B cell (primary cell): ENCODE results near the gene ST3GAL3. TPM values are rescaled to one million over a fixed set of nuclear protein-coding genes. Genes with fewer than 3 reads are reported as not detected.
A peak's percentile ranks its signal among the peaks of the same experiment; 100 is the strongest.

ENCODE experiments used
- ATAC-seq: fragments of 200-7000 bp; cut with Tn5 transposase; one replicate; pipeline ENCODE4 v1.10.0; 2021; ENCODE audit warnings: low read depth, mild to moderate bottlenecking, moderate number of reproducible peaks, moderate library complexity
- CTCF ChIA-PET: fragments of 350-600 bp; sonication (Branson Sonifier 250); formaldehyde crosslinking; loops from one replicate; lab custom pipeline; 2021; ENCODE audit warnings: antibody characterized with exemption, inconsistent platforms; lab: Charles Lee
- POLR2A ChIA-PET: fragments of 350-600 bp; sonication (Branson Sonifier 250); formaldehyde crosslinking; loops from one replicate; lab custom pipeline; 2021; ENCODE audit warnings: antibody characterized with exemption; lab: Charles Lee
- DNase-seq: peaks from one replicate; pipeline ENCODE4 v3.0.0; 2013
- H2AFZ ChIP-seq: 2 replicates; pipeline ENCODE4 v1.6.1; 2012; ENCODE audit warnings: mild to moderate bottlenecking, low read depth, low read length; ENCODE audit not compliant: insufficient read depth, poor library complexity, severe bottlenecking
- H3K27ac ChIP-seq, 2 donors: 1 replicate in 1 of 2; 2 replicates in 1 of 2; pipeline ENCODE4 v1.5.1; 2012 to 2013; ENCODE audit warnings: low read length in 2 of 2, mild to moderate bottlenecking in 2 of 2, moderate library complexity in 1 of 2
- H3K27me3 ChIP-seq, 4 experiments: fragments of 200-600 bp in 1 of 4; sonication (generic) in 1 of 4; replicated peaks in 1 of 4; 1 replicate in 2 of 4; 2 replicates in 2 of 4; pipeline versions ENCODE4 v1.6.1 to v1.7.0; 2013 to 2016; ENCODE audit warnings: low read length in 3 of 4, mild to moderate bottlenecking in 2 of 4, mixed read lengths in 1 of 4, moderate library complexity in 1 of 4; ENCODE audit not compliant: insufficient read depth in 4 of 4, control insufficient read depth in 3 of 4; ENCODE audit errors: control extremely low read depth in 1 of 4
- H3K36me3 ChIP-seq, 2 experiments: replicated peaks in 1 of 2; 1 replicate in 1 of 2; 2 replicates in 1 of 2; pipeline versions ENCODE4 v1.6.1 to v1.7.1; 2013; ENCODE audit warnings: low read length in 1 of 2; ENCODE audit not compliant: insufficient read depth in 2 of 2, control insufficient read depth in 1 of 2; ENCODE audit errors: control extremely low read depth in 1 of 2, extremely low read depth in 1 of 2
- H3K4me1 ChIP-seq, 2 donors: fragments of 200-600 bp in 1 of 2; sonication (generic) in 1 of 2; 1 replicate in 1 of 2; 2 replicates in 1 of 2; pipeline versions ENCODE4 v1.5.1 to v1.6.1; 2013 to 2017; ENCODE audit warnings: low read length in 2 of 2; ENCODE audit not compliant: control insufficient read depth in 2 of 2, insufficient read depth in 2 of 2
- H3K4me2 ChIP-seq: replicated peaks from 2 replicates; pipeline ENCODE3; 2012; ENCODE audit warnings: mild to moderate bottlenecking, low read depth, low read length; ENCODE audit not compliant: poor library complexity, severe bottlenecking
- H3K4me3 ChIP-seq, 5 experiments: fragments of 200-600 bp in 1 of 5; sonication (generic) in 1 of 5; 1 replicate in 3 of 5; 2 replicates in 2 of 5; pipeline versions ENCODE4 v1.5.1 to v1.7.0; 2011 to 2016; ENCODE audit warnings: low read length in 4 of 5, mild to moderate bottlenecking in 4 of 5, low read depth in 2 of 5, control low read depth in 1 of 5, moderate library complexity in 1 of 5; ENCODE audit not compliant: insufficient read depth in 1 of 5; ENCODE audit errors: control extremely low read depth in 1 of 5, extremely low read depth in 1 of 5
- H3K79me2 ChIP-seq: fragments of 200-600 bp; sonication (generic); one replicate; pipeline ENCODE4 v1.6.0; 2016; ENCODE audit warnings: low read length; ENCODE audit not compliant: control insufficient read depth, insufficient read depth
- H3K9ac ChIP-seq: fragments of 200-600 bp; sonication (generic); 2 replicates; pipeline ENCODE4 v1.6.1; 2017; ENCODE audit warnings: mild to moderate bottlenecking, low read length, moderate library complexity
- H3K9me3 ChIP-seq, 3 donors: one replicate each; pipeline versions ENCODE4 v1.6.1 to v1.7.1; 2013; ENCODE audit warnings: low read length in 2 of 3; ENCODE audit not compliant: control insufficient read depth in 2 of 3, insufficient read depth in 1 of 3; ENCODE audit errors: control extremely low read depth in 1 of 3
- H4K20me1 ChIP-seq: 2 replicates; pipeline ENCODE4 v1.6.0; 2012; ENCODE audit warnings: mild to moderate bottlenecking, low read length; ENCODE audit not compliant: insufficient read depth, control insufficient read depth, poor library complexity, severe bottlenecking
- H3K27ac Mint-ChIP-seq: one replicate; pipeline ENCODE4 v1.8.0; 2021; ENCODE audit warnings: mixed read lengths
- H3K27me3 Mint-ChIP-seq: one replicate; pipeline ENCODE4 v1.8.0; 2021; ENCODE audit warnings: mixed read lengths
- H3K4me1 Mint-ChIP-seq: one replicate; pipeline ENCODE4 v1.8.0; 2021; ENCODE audit warnings: mixed read lengths
- H3K4me3 Mint-ChIP-seq: one replicate; pipeline ENCODE4 v1.8.0; 2021; ENCODE audit warnings: mixed read lengths
- H3K9me3 Mint-ChIP-seq: one replicate; pipeline ENCODE4 v1.8.0; 2022; ENCODE audit warnings: mixed read lengths; ENCODE audit not compliant: insufficient read depth
- CTCF ChIP-seq: fragments of 200-600 bp; IDR thresholded peaks from one replicate; pipeline ENCODE4 v1.8.0; 2022; ENCODE audit warnings: antibody characterized with exemption, mild to moderate bottlenecking
- EZH2 ChIP-seq: IDR thresholded peaks from 2 replicates; pipeline ENCODE4 v1.6.1; 2012; ENCODE audit warnings: borderline replicate concordance, low read depth, mild to moderate bottlenecking, moderate library complexity, low read length; ENCODE audit not compliant: insufficient read depth, poor library complexity, severe bottlenecking
- WGBS: methylation state at CpG from one replicate; pipeline ENCODE4 v1.1.5; 2013; ENCODE audit warnings: missing lambda C conversion rate; ENCODE audit not compliant: insufficient coverage; 5-methylcytosine and 5-hydroxymethylcytosine counted together
- intact Hi-C: fragments of 100-400 bp; cut with micrococcal nuclease; formaldehyde crosslinking; loops from one replicate; pipeline ENCODE4 v1.10.0; 2022
- polyA plus RNA-seq: library from polyadenylated mRNA; depleted of rRNA; stranded (reverse); fragments of >200 nt; gene quantifications from 2 replicates; pipeline ENCODE4 v1.2.3, GENCODE V29; 2012
- total RNA-seq, 2 donors: library from RNA; stranded (reverse); fragments of 120-200 nt in 1 of 2; gene quantifications; 1 replicate in 1 of 2; 2 replicates in 1 of 2; pipeline versions ENCODE4 v1.2.3 to v1.2.4, GENCODE V29; 2013 to 2022

The ST3GAL3 gene
- total and polyA plus RNA-seq, 2 donors (not counting 1 experiment from before 2014, with no cell fraction given): 16.8 to 31.4 TPM

DNA sequence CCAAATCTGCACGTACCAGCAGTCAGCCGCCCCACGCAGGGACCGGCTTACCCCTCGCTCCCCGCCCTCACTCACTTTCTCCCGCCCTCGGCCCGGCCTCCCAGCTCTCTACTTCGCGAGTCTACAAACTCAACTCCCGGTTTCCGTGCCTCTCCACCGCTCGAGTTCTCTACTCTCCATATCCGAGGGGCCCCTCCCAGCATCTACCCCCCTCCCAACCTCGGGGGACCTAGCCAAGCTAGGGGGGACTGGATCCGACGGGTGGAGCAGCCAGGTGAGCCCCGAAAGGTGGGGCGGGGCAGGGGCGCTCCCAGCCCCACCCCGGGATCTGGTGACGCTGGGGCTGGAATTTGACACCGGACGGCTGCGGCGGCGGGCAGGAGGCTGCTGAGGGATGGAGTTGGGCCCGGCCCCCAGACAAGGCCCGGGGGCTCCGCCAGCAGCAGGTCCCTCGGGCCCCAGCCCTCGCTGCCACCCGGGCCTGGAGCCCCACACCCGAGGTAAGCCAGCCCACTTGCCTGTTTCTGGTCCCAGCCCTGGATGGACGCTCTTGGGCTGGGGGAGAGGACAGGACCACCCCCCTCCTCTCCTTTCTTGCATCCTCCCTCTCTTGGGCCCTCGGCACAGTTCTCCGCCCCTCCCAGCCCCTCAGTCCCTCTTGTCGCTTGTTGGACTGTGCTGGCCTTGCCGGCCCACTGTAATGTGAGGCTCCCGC lies 226.2 kb downstream of the ST3GAL3 start, which contains the start of gene ARTN:
Gene ARTN, plus strand, starts transcription at position 416 of the 715 bp plus-strand sequence. CDS start 1,856 bp downstream, outside the sequence.
- Histone ChIP-seq H2AFZ (peak within 1 kb of the TSS; percentile 55), H4K20me1 (no peaks in the 10 kb centered on the region), H3K36me3 (no peaks in the 10 kb centered on the region), H3K79me2 (no peaks in the 10 kb centered on the region), H3K4me3 (peak within 1 kb of the TSS in 2 of 5 experiments; percentile 18 to 27), H3K9me3 (peaks cover 0 to 14% (median 0%) of the 10 kb centered on the region in 3 donors), H3K4me1 (peaks cover 29 to 30% of the 10 kb centered on the region in 2 donors), H3K9ac (peak within 1 kb of the TSS; percentile 44), H3K4me2 (peak within 1 kb of the TSS; percentile 70), H3K27me3 (peaks cover 0 to 44% (median 26%) of the 10 kb centered on the region in 4 experiments), H3K27ac (no peak within 1 kb of the TSS)
- H3K27ac Mint-ChIP-seq: no peak within 1 kb of the TSS
- WGBS: 5% methylated on average over 42 of the region's 42 CpGs
- TF ChIP-seq CTCF (no peak), EZH2 (no peak)
- peaks cover 21% of the 10 kb centered on the region for H3K4me1 Mint-ChIP-seq
- intact Hi-C loops: loop anchor here (5.0 kb wide), 1 partner anchor 114 kb away; no protein-coding TSS in a partner anchor
- no peak for ATAC-seq
- ChIA-PET CTCF (interaction anchor here (0.6 to 10.3 kb wide), 14 partner anchors 11 to 707 kb away, joined by 3 to 118 read pairs (median 7); partner anchors contain the start of genes DPH2, IPO13 and PTPRF), POLR2A (interaction anchor here (1.2 kb wide), 1 partner anchor 694 kb away, joined by 3 read pairs; no protein-coding TSS in a partner anchor)
- H3K27me3 Mint-ChIP-seq: peaks cover 26% of the 10 kb centered on the region
- DNase-seq: peak; percentile 32
- H3K9me3 Mint-ChIP-seq: no peaks in the 10 kb centered on the region
- H3K4me3 Mint-ChIP-seq: peak within 1 kb of the TSS; percentile 54
